ENCODE data around the gene MAN2B2. TPM values are rescaled to one million over a fixed set of nuclear protein-coding genes. Genes with fewer than 3 reads are reported as not detected.

The MAN2B2 gene
- total and polyA plus RNA-seq, 2 donors from 2014 or later, result 19.9 to 34.3 TPM

DNA sequence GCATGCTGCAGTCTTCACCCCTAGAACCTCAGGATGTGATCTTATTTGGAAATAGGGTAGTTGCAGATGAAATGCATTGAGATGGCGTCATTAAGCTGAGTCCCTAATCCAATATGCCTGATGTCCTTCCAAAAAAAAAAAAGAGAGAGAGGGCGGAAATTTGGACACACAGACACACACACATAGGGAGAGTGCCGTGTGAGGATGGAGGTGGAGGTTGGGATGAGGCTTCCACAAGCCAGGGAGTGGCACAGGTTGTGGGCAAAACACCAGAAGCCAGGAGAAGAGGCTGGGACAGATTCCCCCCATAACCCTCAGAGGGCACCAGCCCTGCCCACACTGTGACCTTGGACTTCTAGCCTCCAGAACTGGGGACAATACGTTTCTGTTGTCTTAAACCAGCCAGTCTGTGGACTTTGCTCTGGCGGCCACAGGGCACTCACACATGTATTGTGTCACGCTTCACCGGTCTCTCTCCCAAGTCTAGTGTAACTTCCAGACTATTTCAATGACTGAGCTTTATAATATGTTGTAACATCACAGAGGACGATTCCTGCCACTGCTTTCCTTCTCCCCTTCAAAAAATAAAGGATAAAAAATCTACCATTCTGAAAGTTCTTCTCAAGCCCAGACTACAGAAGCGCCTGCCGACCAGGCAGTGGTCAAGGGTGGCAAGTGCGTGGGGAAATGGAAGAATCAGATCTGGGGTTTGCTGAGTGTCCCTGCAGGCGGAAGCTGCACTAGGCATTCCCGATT, 35.8 kb upstream of the MAN2B2 start:
- Histone ChIP-seq H3K27ac (ENCODE audit: low read depth in 2 of 2, low read length in 2 of 2) (no peak overlapping the region), H3K36me3 (ENCODE audit: control insufficient read depth in 2 of 3, insufficient read depth in 3 of 3, low read length in 3 of 3) (no peaks in the 10 kb centered on the region), H3K9ac (ENCODE audit: low read length in 3 of 3) (no peak overlapping the region), H3K27me3 (ENCODE audit: control insufficient read depth, insufficient read depth, low read length) (no peaks in the 10 kb centered on the region), H3K4me3 (ENCODE audit: low read length in 3 of 3) (no peak overlapping the region), H3K9me3 (ENCODE audit: control insufficient read depth in 2 of 3, insufficient read depth in 1 of 3, low read length in 3 of 3) (no peaks in the 10 kb centered on the region), H3K4me1 (ENCODE audit: control insufficient read depth in 2 of 3, insufficient read depth in 2 of 3, low read depth in 1 of 3, low read length in 3 of 3) (no peaks in the 10 kb centered on the region)
- DNase-seq (no peak), FAIRE-seq (no peak)
- no peak for TF ChIP-seq CTCF (IDR thresholded peaks at IDR 0.05; ENCODE audit: borderline replicate concordance, extremely low read depth, insufficient read depth)
- intact Hi-C loops (cut with DNase I), result no loop called here

DNA sequence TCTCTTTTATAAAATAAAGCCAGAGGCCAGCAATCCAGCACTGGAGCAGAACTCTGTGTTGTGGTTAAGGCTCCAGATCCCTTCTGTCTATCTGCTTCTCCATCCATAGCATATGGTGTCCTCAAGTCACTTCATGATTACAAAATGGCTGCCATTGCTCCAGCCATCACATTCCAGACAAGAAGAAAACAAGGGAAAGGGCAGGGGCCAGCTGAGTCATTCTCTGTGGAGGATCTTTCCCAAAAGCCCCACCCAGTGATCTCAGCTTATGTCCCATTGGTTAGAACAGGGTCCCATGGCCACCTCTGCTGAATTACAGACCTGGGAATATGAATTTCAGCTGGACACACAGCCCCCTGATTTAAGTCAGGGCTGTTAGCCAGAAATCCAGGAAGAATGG, 34.1 kb upstream of the MAN2B2 start:
- FAIRE-seq (no peak), DNase-seq (no peak)
- no peak overlapping the region for H3K4me3 ChIP-seq (ENCODE audit: low read length in 3 of 3)
- no peak for TF ChIP-seq CTCF (IDR thresholded peaks at IDR 0.05; ENCODE audit: borderline replicate concordance, extremely low read depth, insufficient read depth)
- no peak overlapping the region for H3K9ac ChIP-seq (ENCODE audit: low read length in 3 of 3)
- H3K4me1 ChIP-seq (ENCODE audit: control insufficient read depth in 2 of 3, insufficient read depth in 2 of 3, low read depth in 1 of 3, low read length in 3 of 3), result no peaks in the 10 kb centered on the region
- H3K36me3 ChIP-seq (ENCODE audit: control insufficient read depth in 2 of 3, insufficient read depth in 3 of 3, low read length in 3 of 3), result no peaks in the 10 kb centered on the region
- H3K9me3 ChIP-seq (ENCODE audit: control insufficient read depth in 2 of 3, insufficient read depth in 1 of 3, low read length in 3 of 3), result no peaks in the 10 kb centered on the region
- no peaks in the 10 kb centered on the region for H3K27me3 ChIP-seq (ENCODE audit: control insufficient read depth, insufficient read depth, low read length)
- no peak overlapping the region for H3K27ac ChIP-seq (ENCODE audit: low read depth in 2 of 2, low read length in 2 of 2)
- intact Hi-C loops (cut with DNase I), result no loop called here

GRCh38 chr4:6541789-6542188, 33.2 kb upstream of the MAN2B2 start:
- Histone ChIP-seq H3K4me1 (ENCODE audit: control insufficient read depth in 2 of 3, insufficient read depth in 2 of 3, low read depth in 1 of 3, low read length in 3 of 3) (no peaks in the 10 kb centered on the region), H3K27me3 (ENCODE audit: control insufficient read depth, insufficient read depth, low read length) (no peaks in the 10 kb centered on the region), H3K9ac (ENCODE audit: low read length in 3 of 3) (no peak overlapping the region), H3K9me3 (ENCODE audit: control insufficient read depth in 2 of 3, insufficient read depth in 1 of 3, low read length in 3 of 3) (no peaks in the 10 kb centered on the region), H3K4me3 (ENCODE audit: low read length in 3 of 3) (no peak overlapping the region), H3K36me3 (ENCODE audit: control insufficient read depth in 2 of 3, insufficient read depth in 3 of 3, low read length in 3 of 3) (no peaks in the 10 kb centered on the region), H3K27ac (ENCODE audit: low read depth in 2 of 2, low read length in 2 of 2) (no peak overlapping the region)
- intact Hi-C loops (cut with DNase I), result no loop called here
- DNase-seq (no peak), FAIRE-seq (no peak)
- TF ChIP-seq CTCF (IDR thresholded peaks at IDR 0.05; ENCODE audit: borderline replicate concordance, extremely low read depth, insufficient read depth), result no peak

- intact Hi-C loops (cut with DNase I), result no loop called here
- H3K27ac ChIP-seq (ENCODE audit: low read depth in 2 of 2, low read length in 2 of 2), result no peak overlapping the region
- no peak for FAIRE-seq
Observed at GRCh38 chr4:6542951-6543350, 32.0 kb upstream of the MAN2B2 start.

More at GRCh38 chr4:6542951-6543350, 32.0 kb upstream of the MAN2B2 start:
- Histone ChIP-seq H3K4me1 (ENCODE audit: control insufficient read depth in 2 of 3, insufficient read depth in 2 of 3, low read depth in 1 of 3, low read length in 3 of 3) (no peaks in the 10 kb centered on the region), H3K36me3 (ENCODE audit: control insufficient read depth in 2 of 3, insufficient read depth in 3 of 3, low read length in 3 of 3) (no peaks in the 10 kb centered on the region), H3K4me3 (ENCODE audit: low read length in 3 of 3) (no peak overlapping the region), H3K9ac (ENCODE audit: low read length in 3 of 3) (no peak overlapping the region), H3K27me3 (ENCODE audit: control insufficient read depth, insufficient read depth, low read length) (no peaks in the 10 kb centered on the region), H3K9me3 (ENCODE audit: control insufficient read depth in 2 of 3, insufficient read depth in 1 of 3, low read length in 3 of 3) (no peaks in the 10 kb centered on the region)
- peak in 1 of 5 donors; percentile 29 for DNase-seq
- TF ChIP-seq CTCF (IDR thresholded peaks at IDR 0.05; ENCODE audit: borderline replicate concordance, extremely low read depth, insufficient read depth), result no peak

Measured in kidney (tissue), 14 donors.